NCI-H2196 treated with DMSO at 0.1 percent for 48 hours (cell line): Measurements from ENCODE around the gene IGDCC3.

Experiments
- DNase-seq: peaks from one replicate; lab custom pipeline; 2025; ENCODE audit not compliant: unreplicated experiment; lab: John Stamatoyannopoulos, UW

IGDCC3 gene

GRCh38 chr15:65389226-65389625 is 11.4 kb upstream of the IGDCC3 start:
- no peak for DNase-seq

- no peak for DNase-seq
Observed at GRCh38 chr15:65388306-65389080, 10.7 kb upstream of the IGDCC3 start.

GRCh38 chr15:65386886-65387285 is 9.1 kb upstream of the IGDCC3 start:
- no peak for DNase-seq

GRCh38 chr15:65386376-65386775 is 8.6 kb upstream of the IGDCC3 start:
- DNase-seq, result no peak

GRCh38 chr15:65385870-65386258 is 8.1 kb upstream of the IGDCC3 start:
- DNase-seq, result no peak

- DNase-seq, result peak; percentile 31
Observed at GRCh38 chr15:65384895-65385869, 7.4 kb upstream of the IGDCC3 start.

- no peak for DNase-seq
Observed at GRCh38 chr15:65384505-65384894, 6.7 kb upstream of the IGDCC3 start.

GRCh38 chr15:65383991-65384390 is 6.2 kb upstream of the IGDCC3 start:
- DNase-seq, result no peak

- DNase-seq, result no peak
Observed at GRCh38 chr15:65383456-65383855, 5.7 kb upstream of the IGDCC3 start.

GRCh38 chr15:65382921-65383320 is 5.1 kb upstream of the IGDCC3 start:
- no peak for DNase-seq

- no peak for DNase-seq
Observed at GRCh38 chr15:65382146-65382491, 4.3 kb upstream of the IGDCC3 start.

GRCh38 chr15:65381445-65382145 is 3.8 kb upstream of the IGDCC3 start:
- DNase-seq, result no peak

GRCh38 chr15:65379986-65380385 is 2.2 kb upstream of the IGDCC3 start:
- no peak for DNase-seq

GRCh38 chr15:65377105-65377975 is 462 bp downstream of the IGDCC3 start:
- DNase-seq, result no peak

GRCh38 chr15:65376767-65377104 is 1.1 kb downstream of the IGDCC3 start:
- DNase-seq, result no peak

- DNase-seq, result no peak
Observed at GRCh38 chr15:65375871-65376607, 1.8 kb downstream of the IGDCC3 start.

- DNase-seq, result no peak
Observed at GRCh38 chr15:65374821-65375401, 2.9 kb downstream of the IGDCC3 start.

GRCh38 chr15:65374334-65374733 is 3.5 kb downstream of the IGDCC3 start:
- no peak for DNase-seq

GRCh38 chr15:65373163-65373651 is 4.6 kb downstream of the IGDCC3 start:
- no peak for DNase-seq

GRCh38 chr15:65372787-65373067 is 5.1 kb downstream of the IGDCC3 start:
- DNase-seq, result no peak
